Measurements from ENCODE around the gene MICA. TPM values are rescaled to one million over a fixed set of nuclear protein-coding genes. Genes with fewer than 3 reads are reported as not detected.
"Not testable (repeated sequence)": the region's sequence is repeated elsewhere in the genome, so short reads cannot be mapped to it uniquely, and the experiment has no call there.

Gene MICA
- total RNA-seq, 1 donor from 2014 or later: 70.0 TPM

DNA sequence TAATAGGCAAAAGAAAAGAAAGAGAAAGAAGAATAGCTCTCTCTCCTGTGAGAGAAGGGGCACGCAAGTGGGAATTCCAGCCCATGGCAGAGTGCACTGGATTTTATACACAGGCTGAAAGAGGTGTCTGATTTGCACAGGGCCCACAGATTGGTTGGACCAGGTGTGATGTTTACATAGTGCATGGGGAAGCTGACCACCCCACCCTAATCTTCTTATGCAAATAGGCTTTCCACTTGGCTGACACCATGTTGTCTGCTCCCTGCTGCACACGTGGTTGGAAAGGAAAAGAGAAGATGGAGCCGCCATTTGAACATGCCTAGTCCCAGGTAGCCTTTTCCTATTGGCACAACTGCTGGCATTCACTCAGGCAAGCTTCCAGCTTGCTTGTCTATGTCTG, 20.2 kb downstream of the MICA start:
- Mint-ChIP-seq H3K4me3 (ENCODE audit: unreplicated experiment) (no peak overlapping the region), H3K27ac (ENCODE audit: unreplicated experiment) (no peak overlapping the region), H3K36me3 (ENCODE audit: low read depth, unreplicated experiment) (peaks cover 3% of the 10 kb centered on the region), H3K27me3 (ENCODE audit: low read depth, unreplicated experiment) (peaks cover 3% of the 10 kb centered on the region), H3K9me3 (ENCODE audit: unreplicated experiment) (no peaks in the 10 kb centered on the region), H3K4me1 (ENCODE audit: low read depth, unreplicated experiment) (peaks cover 2% of the 10 kb centered on the region)
- Histone ChIP-seq H3K4me1 (ENCODE audit: insufficient read depth, low read length) (no peaks in the 10 kb centered on the region), H3K4me3 (ENCODE audit: insufficient read depth, low read depth, low read length) (no peak overlapping the region), H3K36me3 (ENCODE audit: insufficient read depth, low read length) (no peaks in the 10 kb centered on the region), H3K27ac (ENCODE audit: low read depth, low read length) (no peak overlapping the region), H4K20me1 (ENCODE audit: insufficient read depth, low read length) (peaks cover 13% of the 10 kb centered on the region), H3K9ac (ENCODE audit: low read length) (no peak overlapping the region), H2AFZ (ENCODE audit: low read depth, low read length) (no peak overlapping the region), H3K4me2 (ENCODE audit: low read length) (no peak overlapping the region), H3K79me2 (ENCODE audit: insufficient read depth, low read length) (no peaks in the 10 kb centered on the region), H3K27me3 (ENCODE audit: insufficient read depth, low read length) (no peaks in the 10 kb centered on the region), H3K9me3 (ENCODE audit: insufficient read depth, low read depth, low read length) (no peaks in the 10 kb centered on the region)
- TF ChIP-seq, protein P1, sequence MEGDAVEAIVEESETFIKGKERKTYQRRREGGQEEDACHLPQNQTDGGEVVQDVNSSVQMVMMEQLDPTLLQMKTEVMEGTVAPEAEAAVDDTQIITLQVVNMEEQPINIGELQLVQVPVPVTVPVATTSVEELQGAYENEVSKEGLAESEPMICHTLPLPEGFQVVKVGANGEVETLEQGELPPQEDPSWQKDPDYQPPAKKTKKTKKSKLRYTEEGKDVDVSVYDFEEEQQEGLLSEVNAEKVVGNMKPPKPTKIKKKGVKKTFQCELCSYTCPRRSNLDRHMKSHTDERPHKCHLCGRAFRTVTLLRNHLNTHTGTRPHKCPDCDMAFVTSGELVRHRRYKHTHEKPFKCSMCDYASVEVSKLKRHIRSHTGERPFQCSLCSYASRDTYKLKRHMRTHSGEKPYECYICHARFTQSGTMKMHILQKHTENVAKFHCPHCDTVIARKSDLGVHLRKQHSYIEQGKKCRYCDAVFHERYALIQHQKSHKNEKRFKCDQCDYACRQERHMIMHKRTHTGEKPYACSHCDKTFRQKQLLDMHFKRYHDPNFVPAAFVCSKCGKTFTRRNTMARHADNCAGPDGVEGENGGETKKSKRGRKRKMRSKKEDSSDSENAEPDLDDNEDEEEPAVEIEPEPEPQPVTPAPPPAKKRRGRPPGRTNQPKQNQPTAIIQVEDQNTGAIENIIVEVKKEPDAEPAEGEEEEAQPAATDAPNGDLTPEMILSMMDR (IDR thresholded peaks at IDR 0.05; ENCODE audit: insufficient read depth, low read depth, low read length): no peak
- TF ChIP-seq EZH2 (IDR thresholded peaks at IDR 0.05; ENCODE audit: insufficient read depth, low read length): no peak
- no peak for DNase-seq (ENCODE audit: low read depth)
- FAIRE-seq: no peak

DNA sequence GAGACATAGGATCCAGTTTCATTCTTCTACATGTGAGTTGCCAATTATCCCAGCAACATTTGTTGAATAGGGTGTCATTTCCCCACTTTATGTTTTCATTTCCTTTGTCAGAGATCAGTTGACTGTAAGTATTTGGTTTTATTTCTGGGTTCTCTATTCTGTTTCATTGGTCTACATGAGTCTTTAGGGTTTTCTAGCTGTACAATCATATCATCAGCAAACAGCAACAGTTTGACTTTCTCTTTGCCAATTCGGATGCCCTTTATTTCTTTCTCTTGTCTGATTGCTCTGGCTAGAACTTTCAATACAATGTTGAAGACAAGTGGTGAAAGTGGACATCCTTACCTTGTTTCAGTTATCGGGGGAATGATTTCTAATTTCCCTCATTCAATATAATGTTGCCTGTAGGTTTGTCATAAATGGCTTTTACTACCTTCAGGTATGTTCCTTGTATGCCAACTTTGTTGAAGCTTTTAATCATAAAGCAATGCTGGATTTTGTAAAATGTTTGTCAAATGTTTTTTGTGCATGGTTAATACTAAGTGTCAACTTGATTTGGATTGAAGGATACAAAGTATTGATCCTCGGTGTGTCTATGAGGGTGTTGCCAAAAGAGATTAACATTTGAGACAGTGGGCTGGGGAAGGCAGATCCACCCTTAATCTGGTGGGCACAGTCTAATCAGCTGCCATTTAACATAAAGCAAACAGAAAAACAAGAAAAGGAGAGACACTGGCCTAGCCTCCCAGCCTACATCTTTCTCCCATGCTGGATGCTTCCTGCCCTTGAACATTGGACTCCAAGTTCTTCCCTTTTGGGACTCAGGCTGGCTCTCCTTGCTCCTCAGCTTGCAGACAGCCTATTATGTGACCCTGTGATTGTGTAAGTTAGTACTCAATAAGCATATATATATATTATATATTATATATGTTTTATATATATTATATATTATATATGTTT, 23.3 kb downstream of the MICA start:
- Histone ChIP-seq H3K9ac (ENCODE audit: low read length) (no peak overlapping the region), H3K9me3 (ENCODE audit: insufficient read depth, low read depth, low read length) (no peaks in the 10 kb centered on the region), H3K27ac (ENCODE audit: low read depth, low read length) (no peak overlapping the region), H3K79me2 (ENCODE audit: insufficient read depth, low read length) (no peaks in the 10 kb centered on the region), H4K20me1 (ENCODE audit: insufficient read depth, low read length) (peaks cover 1% of the 10 kb centered on the region), H2AFZ (ENCODE audit: low read depth, low read length) (no peak overlapping the region), H3K4me2 (ENCODE audit: low read length) (no peak overlapping the region), H3K4me1 (ENCODE audit: insufficient read depth, low read length) (no peaks in the 10 kb centered on the region), H3K36me3 (ENCODE audit: insufficient read depth, low read length) (no peaks in the 10 kb centered on the region), H3K4me3 (ENCODE audit: insufficient read depth, low read depth, low read length) (no peak overlapping the region), H3K27me3 (ENCODE audit: insufficient read depth, low read length) (no peaks in the 10 kb centered on the region)
- no peak for TF ChIP-seq EZH2 (IDR thresholded peaks at IDR 0.05; ENCODE audit: insufficient read depth, low read length)
- TF ChIP-seq, protein P1 (IDR thresholded peaks at IDR 0.05; ENCODE audit: insufficient read depth, low read depth, low read length): no peak
- peaks cover 3% of the 10 kb centered on the region for H3K36me3 Mint-ChIP-seq (ENCODE audit: low read depth, unreplicated experiment)
- H3K4me1 Mint-ChIP-seq (ENCODE audit: low read depth, unreplicated experiment): no peaks in the 10 kb centered on the region
- peaks cover 1% of the 10 kb centered on the region for H3K9me3 Mint-ChIP-seq (ENCODE audit: unreplicated experiment)
- H3K27ac Mint-ChIP-seq (ENCODE audit: unreplicated experiment): no peak overlapping the region
- no peak overlapping the region for H3K4me3 Mint-ChIP-seq (ENCODE audit: unreplicated experiment)
- no peaks in the 10 kb centered on the region for H3K27me3 Mint-ChIP-seq (ENCODE audit: low read depth, unreplicated experiment)
- FAIRE-seq (no peak), DNase-seq (ENCODE audit: low read depth) (no peak)

DNA sequence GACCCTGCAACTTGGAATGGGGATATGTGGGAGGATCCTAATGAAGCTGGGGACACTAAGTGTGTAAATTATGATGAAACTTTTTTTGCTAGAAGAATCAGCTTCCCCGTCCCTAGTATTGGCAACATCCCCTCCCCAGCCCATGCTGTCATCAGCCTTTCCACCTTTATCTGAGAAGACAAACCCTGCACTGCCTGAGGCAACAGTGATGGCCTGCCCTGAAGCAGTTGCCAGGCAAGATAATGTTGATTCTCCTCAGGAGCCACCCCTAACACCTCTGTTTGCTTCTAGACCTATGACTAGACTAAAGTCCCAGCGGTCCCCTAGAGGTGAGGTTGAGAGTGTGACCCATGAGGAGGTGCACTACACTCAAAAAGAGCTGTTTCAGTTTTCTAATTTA, 27.1 kb downstream of the MICA start:
- Histone ChIP-seq H3K79me2 (ENCODE audit: insufficient read depth, low read length) (no peaks in the 10 kb centered on the region), H3K27ac (ENCODE audit: low read depth, low read length) (no peak overlapping the region), H3K9ac (ENCODE audit: low read length) (no peak overlapping the region), H2AFZ (ENCODE audit: low read depth, low read length) (no peak overlapping the region), H3K4me3 (ENCODE audit: insufficient read depth, low read depth, low read length) (no peak overlapping the region), H3K36me3 (ENCODE audit: insufficient read depth, low read length) (no peaks in the 10 kb centered on the region), H3K27me3 (ENCODE audit: insufficient read depth, low read length) (no peaks in the 10 kb centered on the region), H3K4me2 (ENCODE audit: low read length) (no peak overlapping the region), H3K4me1 (ENCODE audit: insufficient read depth, low read length) (no peaks in the 10 kb centered on the region), H4K20me1 (ENCODE audit: insufficient read depth, low read length) (no peaks in the 10 kb centered on the region), H3K9me3 (ENCODE audit: insufficient read depth, low read depth, low read length) (no peaks in the 10 kb centered on the region)
- peaks cover 18% of the 10 kb centered on the region for H3K27me3 Mint-ChIP-seq (ENCODE audit: low read depth, unreplicated experiment)
- peaks cover 13% of the 10 kb centered on the region for H3K9me3 Mint-ChIP-seq (ENCODE audit: unreplicated experiment)
- no peak overlapping the region for H3K4me3 Mint-ChIP-seq (ENCODE audit: unreplicated experiment)
- TF ChIP-seq, protein P1 (IDR thresholded peaks at IDR 0.05; ENCODE audit: insufficient read depth, low read depth, low read length): no peak
- TF ChIP-seq EZH2 (IDR thresholded peaks at IDR 0.05; ENCODE audit: insufficient read depth, low read length): no peak
- DNase-seq (ENCODE audit: low read depth): no peak
- H3K27ac Mint-ChIP-seq (ENCODE audit: unreplicated experiment): no peak overlapping the region
- FAIRE-seq: no peak
- H3K36me3 Mint-ChIP-seq (ENCODE audit: low read depth, unreplicated experiment): peaks cover 3% of the 10 kb centered on the region
- no peaks in the 10 kb centered on the region for H3K4me1 Mint-ChIP-seq (ENCODE audit: low read depth, unreplicated experiment)

DNA sequence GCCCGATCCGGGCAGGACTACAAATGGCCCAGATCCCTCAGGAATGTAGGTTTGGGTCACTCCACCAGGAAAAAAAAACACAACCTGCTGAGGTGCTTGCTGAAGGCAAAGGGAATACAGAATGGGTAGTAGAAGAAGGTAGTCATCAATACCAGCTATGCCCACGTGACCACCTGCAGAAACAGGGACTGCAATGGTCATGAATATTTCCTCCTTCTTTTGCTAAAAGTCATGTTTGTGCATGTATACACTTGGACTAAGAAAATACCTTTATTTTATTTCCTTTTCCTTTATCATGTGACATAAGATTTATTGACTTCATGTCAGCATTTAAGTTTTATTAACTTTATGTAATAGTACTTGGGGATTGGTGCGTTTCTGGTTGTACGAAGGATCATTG, 31.7 kb downstream of the MICA start:
- not testable (repeated sequence) for H3K36me3 ChIP-seq (ENCODE audit: insufficient read depth, low read length); H3K4me3 Mint-ChIP-seq (ENCODE audit: unreplicated experiment); H3K4me1 Mint-ChIP-seq (ENCODE audit: low read depth, unreplicated experiment); H3K27ac Mint-ChIP-seq (ENCODE audit: unreplicated experiment); H3K27ac ChIP-seq (ENCODE audit: low read depth, low read length); H4K20me1 ChIP-seq (ENCODE audit: insufficient read depth, low read length); H3K9ac ChIP-seq (ENCODE audit: low read length); H3K4me3 ChIP-seq (ENCODE audit: insufficient read depth, low read depth, low read length); H2AFZ ChIP-seq (ENCODE audit: low read depth, low read length); DNase-seq (ENCODE audit: low read depth); H3K27me3 ChIP-seq (ENCODE audit: insufficient read depth, low read length); H3K9me3 ChIP-seq (ENCODE audit: insufficient read depth, low read depth, low read length); H3K4me2 ChIP-seq (ENCODE audit: low read length); H3K4me1 ChIP-seq (ENCODE audit: insufficient read depth, low read length); H3K36me3 Mint-ChIP-seq (ENCODE audit: low read depth, unreplicated experiment); H3K79me2 ChIP-seq (ENCODE audit: insufficient read depth, low read length); FAIRE-seq
- Mint-ChIP-seq H3K9me3 (ENCODE audit: unreplicated experiment) (peaks cover 30% of the 10 kb centered on the region), H3K27me3 (ENCODE audit: low read depth, unreplicated experiment) (peaks cover 26% of the 10 kb centered on the region)

Measured in astrocyte (in vitro differentiated cells and primary cell).